ENCODE data around the gene ZNF267. TPM values are rescaled to one million over a fixed set of nuclear protein-coding genes. Genes with fewer than 3 reads are reported as not detected.
A peak's percentile ranks its signal among the peaks of the same experiment; 100 is the strongest.
"Not testable (repeated sequence)": the region's sequence is repeated elsewhere in the genome, so short reads cannot be mapped to it uniquely, and the experiment has no call there.

ZNF267 gene
- total RNA-seq (2021) (18.6 to 25.3 TPM (median 21.8 TPM) in 3 replicates), Bru-seq, nascent RNA (percentile 88 among the genes with signal in this experiment)
- long read RNA-seq, experiment 1, full-length matches to known transcripts: 88 of 94 reads
- long read RNA-seq, experiment 1, partial matches to known transcripts: 1 of 94 reads
- long read RNA-seq, experiment 1, other reads (novel, unspliced or antisense): 5 of 94 reads
- long read RNA-seq, experiment 2, full-length matches to known transcripts: 31 of 34 reads
- long read RNA-seq, experiment 2, partial matches to known transcripts: 1 of 34 reads
- long read RNA-seq, experiment 2, other reads (novel, unspliced or antisense): 2 of 34 reads
- long read RNA-seq, experiment 3, full-length matches to known transcripts: 12 of 15 reads
- long read RNA-seq, experiment 3, partial matches to known transcripts: 0 of 15 reads
- long read RNA-seq, experiment 3, other reads (novel, unspliced or antisense): 3 of 15 reads

- peak within 1 kb of the TSS; percentile 88; the same call in 1 of the 2 replicates for H3K27ac Mint-ChIP-seq
- POLR2A ChIA-PET: interaction anchor here (0.6 to 3.5 kb wide), 5 partner anchors 154 to 832 kb away, joined by 3 to 22 read pairs (median 4); a partner anchor contains a TSS
- H3K36me3 Mint-ChIP-seq: peaks cover 5% of the 10 kb centered on the region; the same call in 1 of the 2 replicates
- peak within 1 kb of the TSS; percentile 91 for H3K4me3 Mint-ChIP-seq
- ATAC-seq (peak; percentile 97), DNase-seq (ENCODE audit: low spot score) (peak; percentile 92)
- no peaks in the 10 kb centered on the region for H3K9me3 Mint-ChIP-seq
- peaks cover 22% of the 10 kb centered on the region for H3K4me1 Mint-ChIP-seq
- CTCF ChIA-PET: interaction anchor here (0.6 to 2.0 kb wide), 12 partner anchors 9 to 731 kb away, joined by 3 to 7 read pairs (median 4); a partner anchor contains a TSS
- H3K27me3 Mint-ChIP-seq (ENCODE audit: low read depth): peaks cover 21% of the 10 kb centered on the region
- no peak for TF ChIP-seq ZNF263 (CRISPR knock-in tag; IDR thresholded peaks at IDR 0.05; ENCODE audit: low read depth)
- TF ChIP-seq NFYB (CRISPR knock-in tag; conservative IDR thresholded peaks at IDR 0.05; ENCODE audit: low read depth): peak; percentile 57
- TF ChIP-seq E2F1 (CRISPR knock-in tag; IDR thresholded peaks at IDR 0.05): no peak
- TF ChIP-seq, protein P1, sequence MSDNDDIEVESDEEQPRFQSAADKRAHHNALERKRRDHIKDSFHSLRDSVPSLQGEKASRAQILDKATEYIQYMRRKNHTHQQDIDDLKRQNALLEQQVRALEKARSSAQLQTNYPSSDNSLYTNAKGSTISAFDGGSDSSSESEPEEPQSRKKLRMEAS (CRISPR knock-in tag; IDR thresholded peaks at IDR 0.05): peak; percentile 25; the same call in 1 of the 2 replicates
- TF ChIP-seq ZNF281 (CRISPR knock-in tag; IDR thresholded peaks at IDR 0.05): no peak
Measured at GRCh38 chr16:31873556-31874365, at the start of gene ZNF267. Gene ZNF267 (plus strand): TSS chr16:31873807. CDS start chr16:31873967, 160 bp downstream.

- peaks cover 63% of the 10 kb centered on the region for H3K9me3 Mint-ChIP-seq
- TF ChIP-seq NR2C2 (CRISPR knock-in tag; IDR thresholded peaks at IDR 0.05): no peak
- TF ChIP-seq TCF7 (CRISPR knock-in tag; IDR thresholded peaks at IDR 0.05; ENCODE audit: low read depth): no peak
- no peak for TF ChIP-seq FOXK1 (CRISPR knock-in tag; IDR thresholded peaks at IDR 0.05)
- TF ChIP-seq, protein P2, sequence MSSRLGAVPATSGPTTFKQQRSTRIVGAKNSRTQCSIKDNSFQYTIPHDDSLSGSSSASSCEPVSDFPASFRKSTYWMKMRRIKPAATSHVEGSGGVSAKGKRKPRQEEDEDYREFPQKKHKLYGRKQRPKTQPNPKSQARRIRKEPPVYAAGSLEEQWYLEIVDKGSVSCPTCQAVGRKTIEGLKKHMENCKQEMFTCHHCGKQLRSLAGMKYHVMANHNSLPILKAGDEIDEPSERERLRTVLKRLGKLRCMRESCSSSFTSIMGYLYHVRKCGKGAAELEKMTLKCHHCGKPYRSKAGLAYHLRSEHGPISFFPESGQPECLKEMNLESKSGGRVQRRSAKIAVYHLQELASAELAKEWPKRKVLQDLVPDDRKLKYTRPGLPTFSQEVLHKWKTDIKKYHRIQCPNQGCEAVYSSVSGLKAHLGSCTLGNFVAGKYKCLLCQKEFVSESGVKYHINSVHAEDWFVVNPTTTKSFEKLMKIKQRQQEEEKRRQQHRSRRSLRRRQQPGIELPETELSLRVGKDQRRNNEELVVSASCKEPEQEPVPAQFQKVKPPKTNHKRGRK (CRISPR knock-in tag; IDR thresholded peaks at IDR 0.05; ENCODE audit: borderline replicate concordance): no peak
- no peak for TF ChIP-seq USF1 (CRISPR knock-in tag; IDR thresholded peaks at IDR 0.05)
- TF ChIP-seq CREB1 (CRISPR knock-in tag; IDR thresholded peaks at IDR 0.05): no peak
- TF ChIP-seq ZBTB21 (CRISPR knock-in tag; IDR thresholded peaks at IDR 0.05; ENCODE audit: borderline replicate concordance): no peak
- TF ChIP-seq, protein P3, sequence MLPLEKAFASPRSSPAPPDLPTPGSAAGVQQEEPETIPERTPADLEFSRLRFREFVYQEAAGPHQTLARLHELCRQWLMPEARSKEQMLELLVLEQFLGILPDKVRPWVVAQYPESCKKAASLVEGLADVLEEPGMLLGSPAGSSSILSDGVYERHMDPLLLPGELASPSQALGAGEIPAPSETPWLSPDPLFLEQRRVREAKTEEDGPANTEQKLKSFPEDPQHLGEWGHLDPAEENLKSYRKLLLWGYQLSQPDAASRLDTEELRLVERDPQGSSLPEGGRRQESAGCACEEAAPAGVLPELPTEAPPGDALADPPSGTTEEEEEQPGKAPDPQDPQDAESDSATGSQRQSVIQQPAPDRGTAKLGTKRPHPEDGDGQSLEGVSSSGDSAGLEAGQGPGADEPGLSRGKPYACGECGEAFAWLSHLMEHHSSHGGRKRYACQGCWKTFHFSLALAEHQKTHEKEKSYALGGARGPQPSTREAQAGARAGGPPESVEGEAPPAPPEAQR (CRISPR knock-in tag; IDR thresholded peaks at IDR 0.05): no peak
- TF ChIP-seq ETV6 (CRISPR knock-in tag; IDR thresholded peaks at IDR 0.05): no peak
- no peak for TF ChIP-seq KAT7 (CRISPR knock-in tag; IDR thresholded peaks at IDR 0.05; ENCODE audit: borderline replicate concordance)
- TF ChIP-seq MYBL2 (CRISPR knock-in tag; IDR thresholded peaks at IDR 0.05): no peak
- no peak for TF ChIP-seq NFYB (CRISPR knock-in tag; conservative IDR thresholded peaks at IDR 0.05; ENCODE audit: low read depth)
- no peak for TF ChIP-seq ZMAT4 (CRISPR knock-in tag; IDR thresholded peaks at IDR 0.05)
- TF ChIP-seq, protein P4, sequence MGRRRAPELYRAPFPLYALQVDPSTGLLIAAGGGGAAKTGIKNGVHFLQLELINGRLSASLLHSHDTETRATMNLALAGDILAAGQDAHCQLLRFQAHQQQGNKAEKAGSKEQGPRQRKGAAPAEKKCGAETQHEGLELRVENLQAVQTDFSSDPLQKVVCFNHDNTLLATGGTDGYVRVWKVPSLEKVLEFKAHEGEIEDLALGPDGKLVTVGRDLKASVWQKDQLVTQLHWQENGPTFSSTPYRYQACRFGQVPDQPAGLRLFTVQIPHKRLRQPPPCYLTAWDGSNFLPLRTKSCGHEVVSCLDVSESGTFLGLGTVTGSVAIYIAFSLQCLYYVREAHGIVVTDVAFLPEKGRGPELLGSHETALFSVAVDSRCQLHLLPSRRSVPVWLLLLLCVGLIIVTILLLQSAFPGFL (CRISPR knock-in tag; IDR thresholded peaks at IDR 0.05; ENCODE audit: borderline replicate concordance): no peak
- no peak for DNase-seq (ENCODE audit: low spot score)
- H3K27ac Mint-ChIP-seq: no peak overlapping the region
- ChIA-PET POLR2A (no interaction called here), CTCF (no interaction called here)
- H3K4me3 Mint-ChIP-seq: no peak overlapping the region
- ATAC-seq: no peak
- peaks cover 17% of the 10 kb centered on the region for H3K27me3 Mint-ChIP-seq (ENCODE audit: low read depth)
- peaks cover 51% of the 10 kb centered on the region for H3K36me3 Mint-ChIP-seq
- H3K4me1 Mint-ChIP-seq: no peaks in the 10 kb centered on the region
Measured at GRCh38 chr16:31833047-31833446, 40.6 kb upstream of the ZNF267 start.

DNA sequence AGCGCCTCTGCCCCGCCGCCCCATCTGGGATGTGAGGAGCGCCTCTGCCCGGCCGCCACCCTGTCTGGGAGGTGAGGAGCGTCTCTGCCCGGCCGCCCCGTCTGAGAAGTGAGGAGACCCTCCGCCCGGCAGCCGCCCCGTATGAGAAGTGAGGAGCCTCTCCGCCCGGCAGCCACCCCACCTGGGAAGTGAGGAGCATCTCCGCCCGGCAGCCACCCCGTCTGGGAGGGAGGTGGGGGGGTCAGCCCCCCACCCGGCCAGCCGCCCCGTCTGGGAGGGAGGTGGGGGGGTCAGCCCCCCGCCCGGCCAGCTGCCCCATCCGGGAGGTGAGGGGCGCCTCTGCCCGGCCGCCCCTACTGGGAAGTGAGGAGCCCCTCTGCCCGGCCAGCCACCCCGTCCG, 37.2 kb upstream of the ZNF267 start:
- H3K27me3 Mint-ChIP-seq (ENCODE audit: low read depth): peaks cover 48% of the 10 kb centered on the region
- POLR2A ChIA-PET; CTCF ChIA-PET; DNase-seq (ENCODE audit: low spot score); H3K27ac Mint-ChIP-seq; H3K4me3 Mint-ChIP-seq; ATAC-seq; H3K4me1 Mint-ChIP-seq: not testable (repeated sequence)
- H3K36me3 Mint-ChIP-seq: peaks cover 60% of the 10 kb centered on the region
- peaks cover 74% of the 10 kb centered on the region for H3K9me3 Mint-ChIP-seq
